Measurements from ENCODE around the gene RAD51B.

The RAD51B gene

GRCh38 chr14:68320495-68320894 lies 500.9 kb downstream of the RAD51B start:
- Histone ChIP-seq H3K27ac (ENCODE audit: low read depth, low read length) (no peak overlapping the region), H3K27me3 (ENCODE audit: control insufficient read depth in 1 of 2, insufficient read depth in 2 of 2, low read length in 2 of 2) (no peaks in the 10 kb centered on the region), H3K9me3 (ENCODE audit: control insufficient read depth in 1 of 2, low read length in 2 of 2) (no peaks in the 10 kb centered on the region), H3K4me1 (ENCODE audit: control insufficient read depth in 1 of 2, insufficient read depth in 2 of 2, low read length in 2 of 2) (no peaks in the 10 kb centered on the region), H3K36me3 (ENCODE audit: control insufficient read depth in 1 of 2, insufficient read depth in 2 of 2, low read length in 2 of 2) (no peaks in the 10 kb centered on the region), H3K9ac (ENCODE audit: low read depth in 1 of 2, low read length in 2 of 2) (no peak overlapping the region), H3K4me3 (ENCODE audit: low read depth in 1 of 2, low read length in 2 of 2) (no peak overlapping the region)

GRCh38 chr14:68322940-68323620 lies 503.5 kb downstream of the RAD51B start:
- Histone ChIP-seq H3K4me1 (ENCODE audit: control insufficient read depth in 1 of 2, insufficient read depth in 2 of 2, low read length in 2 of 2) (no peaks in the 10 kb centered on the region), H3K36me3 (ENCODE audit: control insufficient read depth in 1 of 2, insufficient read depth in 2 of 2, low read length in 2 of 2) (no peaks in the 10 kb centered on the region), H3K9ac (ENCODE audit: low read depth in 1 of 2, low read length in 2 of 2) (no peak overlapping the region), H3K27me3 (ENCODE audit: control insufficient read depth in 1 of 2, insufficient read depth in 2 of 2, low read length in 2 of 2) (no peaks in the 10 kb centered on the region), H3K4me3 (ENCODE audit: low read depth in 1 of 2, low read length in 2 of 2) (no peak overlapping the region), H3K27ac (ENCODE audit: low read depth, low read length) (no peak overlapping the region), H3K9me3 (ENCODE audit: control insufficient read depth in 1 of 2, low read length in 2 of 2) (no peaks in the 10 kb centered on the region)

GRCh38 chr14:68325267-68325807 lies 505.8 kb downstream of the RAD51B start:
- H3K27ac ChIP-seq (ENCODE audit: low read depth, low read length) = no peak overlapping the region
- H3K27me3 ChIP-seq (ENCODE audit: control insufficient read depth in 1 of 2, insufficient read depth in 2 of 2, low read length in 2 of 2) = no peaks in the 10 kb centered on the region
- no peaks in the 10 kb centered on the region for H3K9me3 ChIP-seq (ENCODE audit: control insufficient read depth in 1 of 2, low read length in 2 of 2)
- H3K9ac ChIP-seq (ENCODE audit: low read depth in 1 of 2, low read length in 2 of 2) = no peak overlapping the region
- H3K36me3 ChIP-seq (ENCODE audit: control insufficient read depth in 1 of 2, insufficient read depth in 2 of 2, low read length in 2 of 2) = no peaks in the 10 kb centered on the region
- no peak overlapping the region for H3K4me3 ChIP-seq (ENCODE audit: low read depth in 1 of 2, low read length in 2 of 2)
- no peaks in the 10 kb centered on the region for H3K4me1 ChIP-seq (ENCODE audit: control insufficient read depth in 1 of 2, insufficient read depth in 2 of 2, low read length in 2 of 2)

GRCh38 chr14:68327231-68327630 lies 507.7 kb downstream of the RAD51B start:
- no peak overlapping the region for H3K4me3 ChIP-seq (ENCODE audit: low read depth in 1 of 2, low read length in 2 of 2)
- H3K4me1 ChIP-seq (ENCODE audit: control insufficient read depth in 1 of 2, insufficient read depth in 2 of 2, low read length in 2 of 2) = peaks cover 0 to 5% of the 10 kb centered on the region in 2 donors
- no peak overlapping the region for H3K9ac ChIP-seq (ENCODE audit: low read depth in 1 of 2, low read length in 2 of 2)
- H3K36me3 ChIP-seq (ENCODE audit: control insufficient read depth in 1 of 2, insufficient read depth in 2 of 2, low read length in 2 of 2) = no peaks in the 10 kb centered on the region
- no peaks in the 10 kb centered on the region for H3K9me3 ChIP-seq (ENCODE audit: control insufficient read depth in 1 of 2, low read length in 2 of 2)
- H3K27ac ChIP-seq (ENCODE audit: low read depth, low read length) = no peak overlapping the region
- no peaks in the 10 kb centered on the region for H3K27me3 ChIP-seq (ENCODE audit: control insufficient read depth in 1 of 2, insufficient read depth in 2 of 2, low read length in 2 of 2)

DNA sequence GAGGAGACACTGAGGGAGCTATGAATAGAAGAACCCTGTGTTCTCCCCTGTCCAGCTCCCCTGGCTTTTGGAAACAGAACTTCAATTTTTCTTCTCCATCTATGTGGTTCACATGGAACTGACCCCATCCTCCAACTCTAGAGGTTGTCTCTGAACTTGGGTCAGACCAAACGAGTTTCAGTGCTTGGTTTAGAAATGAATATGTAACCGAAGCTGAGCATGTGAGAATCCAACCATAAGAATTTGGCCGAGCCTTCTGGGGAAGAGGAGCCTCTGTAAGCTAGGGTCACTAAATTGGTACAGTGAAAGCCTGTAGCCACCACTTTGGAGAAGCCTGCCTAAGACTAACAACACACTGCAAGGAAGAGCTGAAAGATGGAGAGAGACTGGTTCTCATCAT lies 508.9 kb downstream of the RAD51B start:
- H3K9me3 ChIP-seq (ENCODE audit: control insufficient read depth in 1 of 2, low read length in 2 of 2) = no peaks in the 10 kb centered on the region
- no peak overlapping the region for H3K9ac ChIP-seq (ENCODE audit: low read depth in 1 of 2, low read length in 2 of 2)
- no peak overlapping the region for H3K4me3 ChIP-seq (ENCODE audit: low read depth in 1 of 2, low read length in 2 of 2)
- H3K4me1 ChIP-seq (ENCODE audit: control insufficient read depth in 1 of 2, insufficient read depth in 2 of 2, low read length in 2 of 2) = peaks cover 0 to 5% of the 10 kb centered on the region in 2 donors
- H3K36me3 ChIP-seq (ENCODE audit: control insufficient read depth in 1 of 2, insufficient read depth in 2 of 2, low read length in 2 of 2) = no peaks in the 10 kb centered on the region
- H3K27me3 ChIP-seq (ENCODE audit: control insufficient read depth in 1 of 2, insufficient read depth in 2 of 2, low read length in 2 of 2) = no peaks in the 10 kb centered on the region
- H3K27ac ChIP-seq (ENCODE audit: low read depth, low read length) = no peak overlapping the region

DNA sequence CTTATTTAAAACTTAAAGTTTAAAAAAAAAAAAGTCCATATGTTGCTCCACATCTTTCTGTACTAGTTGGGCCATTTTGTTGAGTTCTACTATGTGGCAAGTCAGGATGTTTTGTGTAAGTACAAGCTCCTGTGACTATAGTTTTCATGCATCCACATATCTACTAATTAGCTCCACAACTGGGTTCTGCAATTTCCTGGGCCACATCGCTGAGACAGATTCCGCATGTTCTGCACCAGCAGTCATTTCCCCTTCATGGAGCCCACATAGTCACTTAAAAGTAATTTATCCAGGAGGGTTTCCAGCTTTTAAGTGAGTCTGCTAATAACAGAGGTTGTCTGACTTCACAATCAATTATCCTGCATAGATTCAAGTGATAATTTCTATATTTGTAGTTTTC lies 511.8 kb downstream of the RAD51B start:
- no peak overlapping the region for H3K27ac ChIP-seq (ENCODE audit: low read depth, low read length)
- H3K4me1 ChIP-seq (ENCODE audit: control insufficient read depth in 1 of 2, insufficient read depth in 2 of 2, low read length in 2 of 2) = peaks cover 0 to 5% of the 10 kb centered on the region in 2 donors
- no peak overlapping the region for H3K4me3 ChIP-seq (ENCODE audit: low read depth in 1 of 2, low read length in 2 of 2)
- H3K36me3 ChIP-seq (ENCODE audit: control insufficient read depth in 1 of 2, insufficient read depth in 2 of 2, low read length in 2 of 2) = no peaks in the 10 kb centered on the region
- H3K9me3 ChIP-seq (ENCODE audit: control insufficient read depth in 1 of 2, low read length in 2 of 2) = no peaks in the 10 kb centered on the region
- H3K27me3 ChIP-seq (ENCODE audit: control insufficient read depth in 1 of 2, insufficient read depth in 2 of 2, low read length in 2 of 2) = no peaks in the 10 kb centered on the region
- no peak overlapping the region for H3K9ac ChIP-seq (ENCODE audit: low read depth in 1 of 2, low read length in 2 of 2)

GRCh38 chr14:68331991-68332390 lies 512.4 kb downstream of the RAD51B start:
- no peaks in the 10 kb centered on the region for H3K27me3 ChIP-seq (ENCODE audit: control insufficient read depth in 1 of 2, insufficient read depth in 2 of 2, low read length in 2 of 2)
- no peak overlapping the region for H3K9ac ChIP-seq (ENCODE audit: low read depth in 1 of 2, low read length in 2 of 2)
- no peaks in the 10 kb centered on the region for H3K36me3 ChIP-seq (ENCODE audit: control insufficient read depth in 1 of 2, insufficient read depth in 2 of 2, low read length in 2 of 2)
- H3K27ac ChIP-seq (ENCODE audit: low read depth, low read length) = no peak overlapping the region
- H3K9me3 ChIP-seq (ENCODE audit: control insufficient read depth in 1 of 2, low read length in 2 of 2) = no peaks in the 10 kb centered on the region
- no peak overlapping the region for H3K4me3 ChIP-seq (ENCODE audit: low read depth in 1 of 2, low read length in 2 of 2)
- peaks cover 0 to 5% of the 10 kb centered on the region in 2 donors for H3K4me1 ChIP-seq (ENCODE audit: control insufficient read depth in 1 of 2, insufficient read depth in 2 of 2, low read length in 2 of 2)

DNA sequence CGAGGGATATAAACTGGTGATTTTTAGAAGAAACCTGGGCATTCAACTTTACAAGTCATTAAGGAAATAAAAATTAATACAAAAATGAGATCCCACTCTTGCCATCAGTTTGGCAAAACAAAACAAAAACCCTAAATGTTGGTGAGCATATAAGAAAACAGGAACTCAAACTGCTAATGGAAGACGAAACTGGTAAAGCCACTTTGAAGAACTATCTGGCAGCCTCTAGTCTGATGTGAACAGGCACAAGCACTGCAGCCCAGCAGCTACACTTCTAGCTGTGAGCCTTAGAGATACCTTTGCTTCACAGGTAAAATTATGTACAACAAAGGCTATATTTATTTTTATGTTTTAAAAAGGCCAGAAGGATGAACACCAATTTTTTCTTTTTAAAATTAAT lies 513.7 kb downstream of the RAD51B start:
- Histone ChIP-seq H3K27ac (ENCODE audit: low read depth, low read length) (no peak overlapping the region), H3K4me1 (ENCODE audit: control insufficient read depth in 1 of 2, insufficient read depth in 2 of 2, low read length in 2 of 2) (peaks cover 0 to 5% of the 10 kb centered on the region in 2 donors), H3K27me3 (ENCODE audit: control insufficient read depth in 1 of 2, insufficient read depth in 2 of 2, low read length in 2 of 2) (no peaks in the 10 kb centered on the region), H3K4me3 (ENCODE audit: low read depth in 1 of 2, low read length in 2 of 2) (no peak overlapping the region), H3K9ac (ENCODE audit: low read depth in 1 of 2, low read length in 2 of 2) (no peak overlapping the region), H3K36me3 (ENCODE audit: control insufficient read depth in 1 of 2, insufficient read depth in 2 of 2, low read length in 2 of 2) (no peaks in the 10 kb centered on the region), H3K9me3 (ENCODE audit: control insufficient read depth in 1 of 2, low read length in 2 of 2) (no peaks in the 10 kb centered on the region)

DNA sequence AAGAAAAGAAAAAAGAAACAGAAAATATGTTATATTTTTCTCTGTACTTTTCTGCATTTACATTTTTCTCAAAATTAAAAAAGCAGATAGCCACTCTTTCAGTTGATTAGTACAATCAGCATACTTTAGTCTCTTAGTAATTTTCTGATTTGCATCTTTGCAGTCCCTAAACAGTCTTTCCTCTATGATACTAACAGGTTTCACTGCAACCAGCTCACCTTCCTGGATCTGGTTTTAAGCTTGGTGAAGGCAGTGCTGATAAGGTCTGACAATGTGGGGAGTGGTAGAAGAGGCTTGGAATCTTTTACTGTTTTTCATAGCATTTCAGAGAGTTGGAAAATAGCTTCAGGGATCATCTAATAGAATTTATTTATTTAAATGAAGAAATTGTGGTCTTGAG lies 515.7 kb downstream of the RAD51B start:
- no peak overlapping the region for H3K9ac ChIP-seq (ENCODE audit: low read depth in 1 of 2, low read length in 2 of 2)
- no peak overlapping the region for H3K27ac ChIP-seq (ENCODE audit: low read depth, low read length)
- no peaks in the 10 kb centered on the region for H3K9me3 ChIP-seq (ENCODE audit: control insufficient read depth in 1 of 2, low read length in 2 of 2)
- no peak overlapping the region for H3K4me3 ChIP-seq (ENCODE audit: low read depth in 1 of 2, low read length in 2 of 2)
- no peaks in the 10 kb centered on the region for H3K27me3 ChIP-seq (ENCODE audit: control insufficient read depth in 1 of 2, insufficient read depth in 2 of 2, low read length in 2 of 2)
- H3K4me1 ChIP-seq (ENCODE audit: control insufficient read depth in 1 of 2, insufficient read depth in 2 of 2, low read length in 2 of 2) = peaks cover 0 to 5% of the 10 kb centered on the region in 2 donors
- no peaks in the 10 kb centered on the region for H3K36me3 ChIP-seq (ENCODE audit: control insufficient read depth in 1 of 2, insufficient read depth in 2 of 2, low read length in 2 of 2)

- no peaks in the 10 kb centered on the region for H3K36me3 ChIP-seq (ENCODE audit: control insufficient read depth in 1 of 2, insufficient read depth in 2 of 2, low read length in 2 of 2)
- H3K27me3 ChIP-seq (ENCODE audit: control insufficient read depth in 1 of 2, insufficient read depth in 2 of 2, low read length in 2 of 2) = no peaks in the 10 kb centered on the region
- H3K4me1 ChIP-seq (ENCODE audit: control insufficient read depth in 1 of 2, insufficient read depth in 2 of 2, low read length in 2 of 2) = peaks cover 0 to 5% of the 10 kb centered on the region in 2 donors
- H3K27ac ChIP-seq (ENCODE audit: low read depth, low read length) = no peak overlapping the region
- no peaks in the 10 kb centered on the region for H3K9me3 ChIP-seq (ENCODE audit: control insufficient read depth in 1 of 2, low read length in 2 of 2)
- no peak overlapping the region for H3K4me3 ChIP-seq (ENCODE audit: low read depth in 1 of 2, low read length in 2 of 2)
- no peak overlapping the region for H3K9ac ChIP-seq (ENCODE audit: low read depth in 1 of 2, low read length in 2 of 2)
These were observed 516.6 kb downstream of the RAD51B start for GRCh38 chr14:68336165-68336564.
